KOPT-K1 (cell line): Measurements from ENCODE around the gene NLRP1.

Source experiments
- H3K27ac ChIP-seq: fragments of 200-600 bp; sonication (generic); 2 replicates; pipeline ENCODE4 v1.5.1; 2016; ENCODE audit warnings: antibody characterized with exemption, mild to moderate bottlenecking, low read depth, low read length; ENCODE audit not compliant: poor library complexity, severe bottlenecking
- H3K36me3 ChIP-seq: fragments of 200-600 bp; sonication (generic); 2 replicates; pipeline ENCODE4 v1.5.1; 2017; ENCODE audit warnings: antibody characterized with exemption, mild to moderate bottlenecking, low read length, moderate library complexity; ENCODE audit not compliant: insufficient read depth
- H3K9me3 ChIP-seq: fragments of 200-600 bp; sonication (generic); 2 replicates; pipeline ENCODE4 v1.5.1; 2017; ENCODE audit warnings: antibody characterized with exemption, low read length, mild to moderate bottlenecking; ENCODE audit not compliant: insufficient read depth, poor library complexity, severe bottlenecking

Gene NLRP1

GRCh38 chr17:5584383-5585286, at the start of gene NLRP1:
Gene NLRP1 (minus strand): TSS chr17:5584509. CDS start chr17:5583957, 552 bp downstream.
- H3K27ac ChIP-seq: peak within 1 kb of the TSS; percentile 62
- no peaks in the 10 kb centered on the region for H3K9me3 ChIP-seq
- no peaks in the 10 kb centered on the region for H3K36me3 ChIP-seq

GRCh38 chr17:5631958-5632590, 47.8 kb upstream of the NLRP1 start:
- no peaks in the 10 kb centered on the region for H3K36me3 ChIP-seq
- H3K27ac ChIP-seq: no peak overlapping the region
- no peaks in the 10 kb centered on the region for H3K9me3 ChIP-seq

- no peaks in the 10 kb centered on the region for H3K9me3 ChIP-seq
- no peak overlapping the region for H3K27ac ChIP-seq
- H3K36me3 ChIP-seq: no peaks in the 10 kb centered on the region
Observed at GRCh38 chr17:5630434-5630833, 46.1 kb upstream of the NLRP1 start.

- no peaks in the 10 kb centered on the region for H3K9me3 ChIP-seq
- no peak overlapping the region for H3K27ac ChIP-seq
Observed at GRCh38 chr17:5629128-5629527, 44.8 kb upstream of the NLRP1 start.

GRCh38 chr17:5628262-5628661, 44.0 kb upstream of the NLRP1 start:
- no peaks in the 10 kb centered on the region for H3K9me3 ChIP-seq
- no peaks in the 10 kb centered on the region for H3K36me3 ChIP-seq
- H3K27ac ChIP-seq: no peak overlapping the region

More at GRCh38 chr17:5629128-5629527, 44.8 kb upstream of the NLRP1 start:
- no peaks in the 10 kb centered on the region for H3K36me3 ChIP-seq

- H3K27ac ChIP-seq: no peak overlapping the region
- H3K36me3 ChIP-seq: no peaks in the 10 kb centered on the region
- no peaks in the 10 kb centered on the region for H3K9me3 ChIP-seq
Observed at GRCh38 chr17:5624211-5624610, 39.9 kb upstream of the NLRP1 start.

GRCh38 chr17:5621729-5622128, 37.4 kb upstream of the NLRP1 start:
- H3K36me3 ChIP-seq: no peaks in the 10 kb centered on the region
- H3K9me3 ChIP-seq: no peaks in the 10 kb centered on the region
- H3K27ac ChIP-seq: no peak overlapping the region

- H3K36me3 ChIP-seq: no peaks in the 10 kb centered on the region
- no peak overlapping the region for H3K27ac ChIP-seq
- no peaks in the 10 kb centered on the region for H3K9me3 ChIP-seq
Observed at GRCh38 chr17:5621026-5621425, 36.7 kb upstream of the NLRP1 start.

GRCh38 chr17:5619088-5619740, 34.9 kb upstream of the NLRP1 start:
- H3K9me3 ChIP-seq: no peaks in the 10 kb centered on the region
- H3K36me3 ChIP-seq: no peaks in the 10 kb centered on the region
- H3K27ac ChIP-seq: no peak overlapping the region

- no peaks in the 10 kb centered on the region for H3K9me3 ChIP-seq
- H3K27ac ChIP-seq: no peak overlapping the region
- no peaks in the 10 kb centered on the region for H3K36me3 ChIP-seq
Observed at GRCh38 chr17:5618476-5618875, 34.2 kb upstream of the NLRP1 start.

GRCh38 chr17:5615476-5615875, 31.2 kb upstream of the NLRP1 start:
- Histone ChIP-seq H3K27ac (no peak overlapping the region), H3K36me3 (no peaks in the 10 kb centered on the region), H3K9me3 (no peaks in the 10 kb centered on the region)

- Histone ChIP-seq H3K9me3 (no peaks in the 10 kb centered on the region), H3K36me3 (no peaks in the 10 kb centered on the region), H3K27ac (no peak overlapping the region)
Observed at GRCh38 chr17:5610956-5611355, 26.6 kb upstream of the NLRP1 start.

- H3K9me3 ChIP-seq: no peaks in the 10 kb centered on the region
- no peak overlapping the region for H3K27ac ChIP-seq
- no peaks in the 10 kb centered on the region for H3K36me3 ChIP-seq
Observed at GRCh38 chr17:5608399-5609112, 24.2 kb upstream of the NLRP1 start.

- H3K9me3 ChIP-seq: no peaks in the 10 kb centered on the region
- no peaks in the 10 kb centered on the region for H3K36me3 ChIP-seq
- H3K27ac ChIP-seq: no peak overlapping the region
Observed at GRCh38 chr17:5607946-5608345, 23.6 kb upstream of the NLRP1 start.

GRCh38 chr17:5605452-5605851, 21.1 kb upstream of the NLRP1 start:
- Histone ChIP-seq H3K9me3 (no peaks in the 10 kb centered on the region), H3K27ac (no peak overlapping the region), H3K36me3 (no peaks in the 10 kb centered on the region)
